Breast epithelium (tissue), 4 donors: ENCODE measurements around the gene HDAC9. TPM values are rescaled to one million over a fixed set of nuclear protein-coding genes. Genes with fewer than 3 reads are reported as not detected.

ENCODE experiments used
- DNase-seq, 2 donors: peaks; one replicate each; pipeline ENCODE4 v3.0.0-alpha.2; 2019; ENCODE audit warnings: low spot score in 2 of 2
- H3K27ac ChIP-seq, 2 donors: fragments of 200-600 bp; sonication (generic) in 1 of 2; one replicate each; pipeline ENCODE4 v1.5.1; 2016 to 2019; ENCODE audit warnings: mild to moderate bottlenecking in 1 of 2
- H3K27me3 ChIP-seq, 2 donors: fragments of 200-600 bp; sonication (generic) in 1 of 2; one replicate each; pipeline versions ENCODE4 v1.5.1 to v1.6.0; 2017 to 2019; ENCODE audit warnings: control low read depth in 1 of 2, mild to moderate bottlenecking in 1 of 2
- H3K36me3 ChIP-seq: fragments of 200-600 bp; one replicate; pipeline ENCODE4 v1.5.1; 2019
- H3K4me1 ChIP-seq, 2 donors: fragments of 200-600 bp; sonication (generic); one replicate each; pipeline ENCODE4 v1.5.1; 2016 to 2019; ENCODE audit warnings: control low read depth in 1 of 2
- H3K4me3 ChIP-seq, 3 donors: fragments of 200-600 bp; sonication (generic); 1 replicate in 2 of 3; 2 replicates in 1 of 3; pipeline ENCODE4 v1.5.1; 2016 to 2019; ENCODE audit warnings: mild to moderate bottlenecking in 3 of 3, moderate library complexity in 2 of 3
- H3K9me3 ChIP-seq, 2 donors: fragments of 200-600 bp; sonication (generic) in 1 of 2; one replicate each; pipeline ENCODE4 v1.5.1; 2016 to 2019; ENCODE audit warnings: control low read depth in 1 of 2
- POLR2A ChIP-seq: fragments of 450-650 bp; IDR thresholded peaks from one replicate; pipeline ENCODE4 v1.6.1; 2016; ENCODE audit warnings: antibody characterized with exemption, mild to moderate bottlenecking, moderate library complexity
- POLR2AphosphoS5 ChIP-seq, 3 donors: sonication (generic); formaldehyde crosslinking; IDR thresholded peaks; one replicate each; pipeline ENCODE4 v1.6.1; 2017; ENCODE audit warnings: antibody characterized with exemption in 3 of 3
- intact Hi-C: fragments of 100-400 bp; cut with DNase I; formaldehyde crosslinking; loops from one replicate; pipeline ENCODE4 v1.15.1; 2023; ENCODE audit warnings: low total_unique reads
- total RNA-seq, 3 donors: library from RNA; depleted of rRNA; stranded (reverse); fragments of >200 nt; gene quantifications; one replicate each; pipeline ENCODE4 v1.1.0, GENCODE V29; 2016
- TF ChIP-seq, protein P1 (sequence below), 3 donors: fragments of 450-650 bp; IDR thresholded peaks; one replicate each; pipeline ENCODE4 v1.5.1; 2016 to 2017; ENCODE audit warnings: antibody characterized with exemption in 3 of 3, mild to moderate bottlenecking in 3 of 3, moderate library complexity in 3 of 3

Gene HDAC9
- 10 to 100 TPM in 1 of 3 donors, 1 to 10 TPM in 2; 7.2 to 27.5 (median 7.3) TPM for total RNA-seq

DNA sequence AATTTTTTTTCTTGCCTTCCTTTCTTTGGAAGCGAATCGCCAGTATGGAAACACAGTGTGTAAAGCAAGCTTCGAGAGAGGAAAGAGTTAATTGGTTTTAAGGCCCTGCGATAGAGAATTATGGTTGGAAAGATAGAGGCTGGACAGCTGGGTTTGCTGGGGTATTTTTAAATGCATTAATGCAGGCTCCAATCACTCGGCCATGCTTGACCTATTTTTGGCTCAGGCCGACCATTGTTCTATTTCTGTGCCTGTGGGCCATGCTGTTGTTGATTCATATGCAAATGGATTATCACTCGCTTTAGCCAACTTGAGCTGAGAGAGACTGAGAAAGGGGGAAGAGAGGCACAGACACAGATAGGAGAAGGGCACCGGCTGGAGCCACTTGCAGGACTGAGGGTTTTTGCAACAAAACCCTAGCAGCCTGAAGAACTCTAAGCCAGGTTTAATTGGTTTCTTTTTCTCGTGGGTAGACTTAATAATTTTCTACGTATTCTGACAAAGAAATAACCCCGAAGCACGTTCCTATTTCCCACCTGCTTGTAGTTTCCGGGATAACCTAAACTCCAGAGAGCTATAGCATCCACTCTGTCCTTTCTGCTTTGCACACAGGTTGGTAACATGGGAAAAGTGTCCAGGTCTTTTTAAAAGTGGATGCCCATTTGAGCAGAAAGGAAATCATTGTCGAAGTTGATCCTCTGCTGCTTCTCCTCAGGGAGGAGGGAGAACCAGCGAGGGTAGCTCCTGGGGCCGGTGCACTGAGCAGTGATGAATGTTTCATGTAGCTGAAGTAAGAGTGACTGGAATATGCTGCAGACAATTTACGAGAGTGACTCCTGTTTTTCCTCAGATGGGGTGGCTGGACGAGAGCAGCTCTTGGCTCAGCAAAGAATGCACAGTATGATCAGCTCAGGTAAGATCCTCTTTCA lies at the start of gene HDAC9:
Gene HDAC9 (plus strand): TSS at position 338 of the 929 bp plus-strand sequence. CDS start 554 bp downstream, at position 892.
- DNase-seq, result no peak
- no peaks in the 10 kb centered on the region for H3K36me3 ChIP-seq
- intact Hi-C loops, result no loop called here
- H3K4me1 ChIP-seq, result no peaks in the 10 kb centered on the region
- no peaks in the 10 kb centered on the region for H3K9me3 ChIP-seq
- no peaks in the 10 kb centered on the region for H3K27me3 ChIP-seq
- TF ChIP-seq, protein P1, sequence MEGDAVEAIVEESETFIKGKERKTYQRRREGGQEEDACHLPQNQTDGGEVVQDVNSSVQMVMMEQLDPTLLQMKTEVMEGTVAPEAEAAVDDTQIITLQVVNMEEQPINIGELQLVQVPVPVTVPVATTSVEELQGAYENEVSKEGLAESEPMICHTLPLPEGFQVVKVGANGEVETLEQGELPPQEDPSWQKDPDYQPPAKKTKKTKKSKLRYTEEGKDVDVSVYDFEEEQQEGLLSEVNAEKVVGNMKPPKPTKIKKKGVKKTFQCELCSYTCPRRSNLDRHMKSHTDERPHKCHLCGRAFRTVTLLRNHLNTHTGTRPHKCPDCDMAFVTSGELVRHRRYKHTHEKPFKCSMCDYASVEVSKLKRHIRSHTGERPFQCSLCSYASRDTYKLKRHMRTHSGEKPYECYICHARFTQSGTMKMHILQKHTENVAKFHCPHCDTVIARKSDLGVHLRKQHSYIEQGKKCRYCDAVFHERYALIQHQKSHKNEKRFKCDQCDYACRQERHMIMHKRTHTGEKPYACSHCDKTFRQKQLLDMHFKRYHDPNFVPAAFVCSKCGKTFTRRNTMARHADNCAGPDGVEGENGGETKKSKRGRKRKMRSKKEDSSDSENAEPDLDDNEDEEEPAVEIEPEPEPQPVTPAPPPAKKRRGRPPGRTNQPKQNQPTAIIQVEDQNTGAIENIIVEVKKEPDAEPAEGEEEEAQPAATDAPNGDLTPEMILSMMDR (IDR thresholded peaks at IDR 0.05), result no peak
- no peak for TF ChIP-seq POLR2A
- no peak for TF ChIP-seq POLR2AphosphoS5 (IDR thresholded peaks at IDR 0.05)
- no peak within 1 kb of the TSS for H3K27ac ChIP-seq
- H3K4me3 ChIP-seq, result peak within 1 kb of the TSS; percentile 34 to 66 (median 40)

- DNase-seq, result no peak
These were observed 49.5 kb upstream of the HDAC9 start for GRCh38 chr7:18445916-18446520.

GRCh38 chr7:18450019-18450418 lies 45.5 kb upstream of the HDAC9 start:
- TF ChIP-seq POLR2AphosphoS5 (IDR thresholded peaks at IDR 0.05) (no peak), POLR2A (no peak)
- TF ChIP-seq, protein P1 (IDR thresholded peaks at IDR 0.05), result no peak

More at GRCh38 chr7:18445916-18446520, 49.5 kb upstream of the HDAC9 start:
- H3K27ac ChIP-seq, result no peak overlapping the region
- no peaks in the 10 kb centered on the region for H3K9me3 ChIP-seq
- no peaks in the 10 kb centered on the region for H3K36me3 ChIP-seq
- no peak overlapping the region for H3K4me3 ChIP-seq
- TF ChIP-seq POLR2AphosphoS5 (IDR thresholded peaks at IDR 0.05), result no peak
- TF ChIP-seq, protein P1 (IDR thresholded peaks at IDR 0.05), result no peak
- TF ChIP-seq POLR2A, result no peak
- intact Hi-C loops, result no loop called here
- H3K27me3 ChIP-seq, result no peaks in the 10 kb centered on the region
- no peaks in the 10 kb centered on the region for H3K4me1 ChIP-seq

GRCh38 chr7:18455606-18456005 lies 39.9 kb upstream of the HDAC9 start:
- DNase-seq, result no peak
- no peaks in the 10 kb centered on the region for H3K9me3 ChIP-seq
- H3K27me3 ChIP-seq, result no peaks in the 10 kb centered on the region
- H3K27ac ChIP-seq, result no peak overlapping the region
- no peaks in the 10 kb centered on the region for H3K4me1 ChIP-seq
- no peaks in the 10 kb centered on the region for H3K36me3 ChIP-seq
- intact Hi-C loops, result no loop called here
- no peak overlapping the region for H3K4me3 ChIP-seq
- TF ChIP-seq, protein P1 (IDR thresholded peaks at IDR 0.05), result no peak
- no peak for TF ChIP-seq POLR2A
- no peak for TF ChIP-seq POLR2AphosphoS5 (IDR thresholded peaks at IDR 0.05)

More at GRCh38 chr7:18450019-18450418, 45.5 kb upstream of the HDAC9 start:
- intact Hi-C loops, result no loop called here
- H3K36me3 ChIP-seq, result no peaks in the 10 kb centered on the region
- DNase-seq, result no peak
- H3K27ac ChIP-seq, result no peak overlapping the region
- no peaks in the 10 kb centered on the region for H3K4me1 ChIP-seq
- H3K4me3 ChIP-seq, result no peak overlapping the region
- H3K9me3 ChIP-seq, result no peaks in the 10 kb centered on the region
- H3K27me3 ChIP-seq, result no peaks in the 10 kb centered on the region

DNA sequence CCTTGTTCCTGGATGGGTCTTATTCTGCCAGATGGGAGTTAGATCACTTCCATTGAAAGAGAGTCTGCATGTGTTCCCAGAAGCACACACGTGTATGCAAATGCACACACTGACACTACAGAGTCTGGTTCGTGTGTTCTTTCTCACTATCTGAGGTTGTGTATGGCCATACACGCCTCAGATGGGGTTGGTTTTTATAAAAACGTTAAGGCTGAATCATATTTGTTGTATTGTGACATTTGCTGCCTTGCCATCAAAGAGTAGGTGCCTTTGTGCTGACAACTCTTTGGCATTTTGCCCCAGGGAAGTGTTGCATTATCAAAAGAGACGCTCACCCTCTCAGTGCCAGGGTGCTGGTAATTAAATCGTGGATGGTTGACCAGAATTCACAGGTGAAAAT lies 37.7 kb upstream of the HDAC9 start:
- Histone ChIP-seq H3K4me3 (no peak overlapping the region), H3K27me3 (no peaks in the 10 kb centered on the region), H3K4me1 (no peaks in the 10 kb centered on the region), H3K9me3 (no peaks in the 10 kb centered on the region), H3K27ac (no peak overlapping the region), H3K36me3 (no peaks in the 10 kb centered on the region)
- no peak for TF ChIP-seq POLR2AphosphoS5 (IDR thresholded peaks at IDR 0.05)
- TF ChIP-seq, protein P1 (IDR thresholded peaks at IDR 0.05), result no peak
- no peak for TF ChIP-seq POLR2A
- intact Hi-C loops, result no loop called here
- DNase-seq, result no peak
